Activated naive CD4-positive, alpha-beta T cell treated with anti-CD3 and anti-CD28 coated beads, Interleukin-2, amount 50 U/mL, for 72 hours (primary cell): Measurements from ENCODE around the gene PRRG4. TPM values are rescaled to one million over a fixed set of nuclear protein-coding genes. Genes with fewer than 3 reads are reported as not detected.
"Not testable (repeated sequence)": the region's sequence is repeated elsewhere in the genome, so short reads cannot be mapped to it uniquely, and the experiment has no call there.

Experiments
- ATAC-seq, 2 donors: fragments of 150-1000 bp; cut with Tn5 transposase; 2 replicates each; pipeline ENCODE4 v1.10.0; 2021; ENCODE audit warnings: mild to moderate bottlenecking in 2 of 2, moderate library complexity in 2 of 2
- DNase-seq, 2 donors: peaks; one replicate each; pipeline ENCODE4 v3.0.0; 2021 to 2022; ENCODE audit warnings: low spot score in 2 of 2
- H3K27ac Mint-ChIP-seq, 2 donors: one replicate each; pipeline ENCODE4 v1.8.0; 2022; ENCODE audit warnings: mild to moderate bottlenecking in 2 of 2, mixed read lengths in 2 of 2
- H3K36me3 Mint-ChIP-seq, 2 donors: one replicate each; pipeline ENCODE4 v1.8.0; 2022; ENCODE audit warnings: mixed read lengths in 2 of 2
- H3K9me3 Mint-ChIP-seq, 2 donors: one replicate each; pipeline ENCODE4 v1.8.0; 2022; ENCODE audit warnings: mixed read lengths in 2 of 2
- total RNA-seq, 2 donors: library from RNA; stranded (reverse); gene quantifications; one replicate each; pipeline ENCODE4 v1.2.3, GENCODE V29; 2022

The PRRG4 gene
- total RNA-seq, 2 donors from 2014 or later, result 0.32 to 0.39 TPM

- DNase-seq (no peak), ATAC-seq (no peak)
- peaks cover 0 to 7% of the 10 kb centered on the region in 2 donors for H3K36me3 Mint-ChIP-seq
- H3K27ac Mint-ChIP-seq, result no peak overlapping the region
- no peaks in the 10 kb centered on the region for H3K9me3 Mint-ChIP-seq
Measured at GRCh38 chr11:32821917-32822560, 7.7 kb upstream of the PRRG4 start.

GRCh38 chr11:32823617-32824016, 6.1 kb upstream of the PRRG4 start:
- H3K36me3 Mint-ChIP-seq, H3K27ac Mint-ChIP-seq, DNase-seq, ATAC-seq, H3K9me3 Mint-ChIP-seq: not testable (repeated sequence)

DNA sequence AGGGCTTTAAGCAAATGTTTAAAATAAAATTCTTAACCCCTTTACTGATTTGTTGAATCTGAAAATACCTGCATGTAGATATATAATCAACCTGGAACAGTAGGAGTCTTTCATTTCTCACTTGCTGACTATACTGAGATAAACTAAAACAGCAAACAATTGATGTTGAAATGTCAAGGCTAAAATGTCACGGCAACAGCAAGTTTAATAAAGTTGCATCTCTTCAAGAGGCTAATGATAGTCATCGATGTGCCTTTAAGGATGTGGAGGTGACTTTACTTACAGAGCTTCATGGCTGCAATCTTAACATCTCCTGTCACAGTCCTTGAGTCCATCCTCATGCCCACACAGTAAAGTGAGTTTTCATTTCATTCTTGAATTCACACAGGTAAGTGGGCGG, 3.6 kb upstream of the PRRG4 start:
- Mint-ChIP-seq H3K36me3 (peaks cover 0 to 7% of the 10 kb centered on the region in 2 donors), H3K9me3 (no peaks in the 10 kb centered on the region), H3K27ac (no peak overlapping the region)
- no peak for DNase-seq
- no peak for ATAC-seq

DNA sequence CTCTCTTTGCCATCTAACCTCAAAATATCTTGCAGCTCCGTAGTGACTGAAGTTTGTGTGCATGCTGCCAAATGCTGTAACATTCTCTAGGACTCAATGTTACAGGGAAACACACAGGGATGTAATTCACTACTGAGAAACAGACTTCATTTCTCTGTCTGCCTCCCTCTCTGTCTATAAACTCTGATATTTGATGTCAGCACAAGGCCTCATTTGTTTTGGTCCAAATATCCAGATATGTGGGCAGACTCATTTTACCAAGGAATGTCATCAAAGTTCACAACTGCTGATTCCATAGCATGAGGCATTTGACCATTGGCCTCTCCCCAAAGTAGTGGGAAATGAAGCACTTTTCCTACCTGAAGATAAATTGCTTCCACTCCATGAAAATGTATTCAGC, 2.5 kb upstream of the PRRG4 start:
- DNase-seq (no peak), ATAC-seq (no peak)
- Mint-ChIP-seq H3K9me3 (no peaks in the 10 kb centered on the region), H3K36me3 (peaks cover 0 to 7% of the 10 kb centered on the region in 2 donors), H3K27ac (no peak overlapping the region)

DNA sequence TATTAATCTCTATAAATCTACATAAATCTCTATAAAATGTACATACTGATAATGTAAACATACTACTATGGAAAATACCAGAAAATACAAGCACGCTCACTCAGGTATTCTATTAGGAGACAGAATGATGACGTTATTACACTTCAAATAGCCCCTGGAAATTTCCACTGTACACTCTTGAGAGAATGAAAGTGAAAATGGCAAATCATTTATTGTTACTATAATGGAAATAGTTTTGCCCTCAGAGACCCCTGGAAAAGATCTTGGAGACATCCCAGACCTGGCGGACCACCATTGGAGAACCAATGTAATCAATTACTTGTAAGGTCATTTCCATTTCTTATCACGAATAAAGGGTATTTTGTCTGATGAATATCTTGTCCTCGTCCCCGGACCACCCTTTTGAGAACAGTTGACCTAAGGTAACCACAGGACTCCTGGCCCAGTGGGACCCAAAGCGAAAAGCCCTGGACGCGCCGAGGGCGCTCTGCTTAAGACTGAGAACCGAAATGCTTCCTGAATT, 509 bp upstream of the PRRG4 start:
- no peak for DNase-seq
- peak; percentile 49 to 51 for ATAC-seq
- H3K9me3 Mint-ChIP-seq, result no peaks in the 10 kb centered on the region
- H3K27ac Mint-ChIP-seq, result peak overlapping the region; percentile 74 to 91
- H3K36me3 Mint-ChIP-seq, result no peaks in the 10 kb centered on the region

DNA sequence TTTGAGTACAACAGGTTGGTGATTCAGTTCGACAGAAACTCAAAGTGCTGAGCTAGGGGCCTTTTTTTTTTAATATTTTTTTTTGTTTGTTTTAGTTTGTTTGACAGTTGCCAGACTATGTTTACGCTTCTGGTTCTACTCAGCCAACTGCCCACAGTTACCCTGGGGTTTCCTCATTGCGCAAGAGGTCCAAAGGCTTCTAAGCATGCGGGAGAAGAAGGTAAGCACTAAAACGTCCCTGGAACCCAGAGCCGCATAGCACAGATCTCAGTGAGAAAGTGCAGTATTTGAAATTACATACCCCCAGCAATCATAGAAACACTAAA, 649 bp downstream of the PRRG4 start:
- ATAC-seq (no peak), DNase-seq (no peak)
- H3K9me3 Mint-ChIP-seq, result no peaks in the 10 kb centered on the region
- H3K36me3 Mint-ChIP-seq, result no peaks in the 10 kb centered on the region
- H3K27ac Mint-ChIP-seq, result no peak overlapping the region

DNA sequence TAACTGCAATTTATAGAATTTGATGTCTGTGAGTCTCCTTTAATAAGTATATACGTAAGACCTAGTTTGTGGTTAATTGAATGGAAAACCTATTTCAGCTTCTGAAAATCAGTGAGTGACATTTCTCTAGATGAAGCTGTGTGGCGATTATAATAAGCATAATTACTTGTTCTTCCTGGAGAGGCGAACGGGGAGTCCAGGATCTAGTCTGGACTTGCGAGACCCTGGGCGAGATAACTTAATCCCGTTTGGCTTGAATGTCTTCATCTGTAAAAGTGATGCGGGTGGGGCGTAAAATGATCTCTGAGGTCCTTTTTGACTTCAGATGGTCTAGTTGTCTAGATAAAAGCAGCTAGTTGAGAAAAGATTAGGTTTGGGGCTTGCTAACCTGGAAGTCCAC, 1.1 kb downstream of the PRRG4 start:
- Mint-ChIP-seq H3K9me3 (no peaks in the 10 kb centered on the region), H3K36me3 (no peaks in the 10 kb centered on the region), H3K27ac (no peak overlapping the region)
- ATAC-seq (no peak), DNase-seq (no peak)

DNA sequence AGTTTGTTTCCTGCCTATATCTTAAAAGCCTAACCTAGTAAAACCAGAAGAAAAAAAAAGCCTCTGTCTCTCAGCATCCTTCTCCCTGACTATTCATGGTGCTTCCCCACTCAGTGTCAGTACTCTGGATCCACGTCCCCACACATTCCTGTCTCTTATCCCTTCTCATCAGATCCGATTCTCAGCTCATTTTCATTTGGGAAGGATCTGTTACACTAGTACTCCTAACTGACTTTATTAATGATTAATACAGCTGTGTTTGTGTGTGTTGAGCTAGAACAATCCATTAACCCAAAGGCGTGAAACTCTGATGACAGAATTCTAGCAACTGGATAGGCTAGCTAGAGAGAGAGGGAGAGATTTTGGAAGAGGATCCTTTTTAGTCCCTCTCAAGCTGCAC, 1.5 kb downstream of the PRRG4 start:
- Mint-ChIP-seq H3K27ac (no peak overlapping the region), H3K36me3 (no peaks in the 10 kb centered on the region), H3K9me3 (no peaks in the 10 kb centered on the region)
- no peak for ATAC-seq
- no peak for DNase-seq

DNA sequence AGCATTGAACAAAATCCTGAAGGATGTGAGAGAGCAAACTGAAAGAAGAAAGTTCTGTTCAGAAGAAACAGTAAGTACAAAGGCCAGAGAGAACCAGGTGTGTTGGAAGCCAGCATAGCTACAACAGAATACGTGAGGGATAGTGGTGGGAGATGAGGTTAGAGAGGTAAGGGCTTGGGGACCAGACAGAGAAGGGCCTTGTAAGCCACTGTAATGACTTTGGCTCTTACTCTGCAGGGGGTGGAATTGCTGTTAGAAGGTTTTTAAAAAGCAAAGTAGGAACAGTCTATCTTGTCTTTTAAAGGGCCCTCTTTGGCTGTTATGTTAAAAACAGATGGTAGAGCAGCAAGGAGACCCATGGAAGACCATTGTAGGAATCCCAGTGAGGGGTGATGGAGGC, 4.2 kb downstream of the PRRG4 start:
- H3K36me3 Mint-ChIP-seq, result no peaks in the 10 kb centered on the region
- DNase-seq (no peak), ATAC-seq (no peak)
- no peaks in the 10 kb centered on the region for H3K9me3 Mint-ChIP-seq
- H3K27ac Mint-ChIP-seq, result no peak overlapping the region

DNA sequence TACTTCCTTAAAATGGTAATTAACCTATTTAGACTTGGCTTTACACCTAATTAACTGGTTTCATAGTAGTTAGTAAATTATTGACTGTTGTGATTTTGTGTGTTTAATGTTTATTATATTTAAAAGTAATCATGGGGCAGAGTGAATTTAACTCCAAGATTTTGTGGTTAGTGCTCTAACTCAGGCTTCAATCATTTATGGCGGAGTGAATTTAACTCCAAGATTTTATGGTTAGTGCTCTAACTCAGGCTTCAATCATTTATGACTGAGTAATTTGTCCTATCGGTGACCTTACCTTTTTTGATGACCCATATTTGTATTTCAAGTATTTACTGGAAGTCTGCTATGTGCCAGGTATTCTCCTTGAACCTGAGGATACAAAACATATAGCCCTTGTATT, 7.2 kb downstream of the PRRG4 start:
- no peak overlapping the region for H3K27ac Mint-ChIP-seq
- H3K9me3 Mint-ChIP-seq, result no peaks in the 10 kb centered on the region
- no peaks in the 10 kb centered on the region for H3K36me3 Mint-ChIP-seq
- DNase-seq (no peak), ATAC-seq (no peak)

DNA sequence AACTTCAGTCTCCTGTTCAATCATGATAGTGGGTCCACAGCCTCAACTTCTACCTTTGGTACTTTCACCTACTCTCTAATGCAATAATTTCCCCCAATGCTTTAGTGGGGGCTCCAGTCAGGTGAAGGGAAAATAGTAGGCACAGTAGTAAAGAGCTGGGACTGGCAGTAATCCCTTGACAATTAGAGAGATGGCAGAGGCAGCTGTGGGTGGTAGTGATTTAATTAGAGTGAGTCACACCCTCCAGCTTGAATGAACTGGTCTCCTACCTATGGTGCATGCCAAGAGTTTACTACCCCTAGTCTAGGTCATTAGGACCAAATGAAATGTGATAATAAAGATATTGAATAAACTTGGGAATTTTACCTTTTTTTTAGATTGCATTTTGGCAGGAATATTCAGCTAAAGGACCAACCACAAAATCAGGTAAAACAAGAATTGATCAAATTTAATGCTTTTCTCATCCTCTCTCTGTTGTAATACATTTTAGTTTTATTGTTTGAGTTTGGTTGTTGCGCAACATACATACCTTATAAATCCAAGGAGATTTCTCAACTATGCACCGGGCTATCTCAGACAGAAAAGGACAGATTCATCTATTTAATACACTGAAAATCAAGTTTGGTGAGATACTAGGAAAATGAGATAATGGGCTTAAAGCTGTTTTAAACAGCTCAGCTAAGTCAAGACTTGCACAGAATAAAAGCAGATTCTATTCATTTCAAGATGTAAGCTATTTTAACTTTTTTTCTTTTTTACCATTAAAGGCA, 9.0 kb downstream of the PRRG4 start:
- H3K9me3 Mint-ChIP-seq, result no peaks in the 10 kb centered on the region
- H3K27ac Mint-ChIP-seq, result no peak overlapping the region
- no peaks in the 10 kb centered on the region for H3K36me3 Mint-ChIP-seq
- DNase-seq (no peak), ATAC-seq (peak in 1 of 2 donors; percentile 41)

DNA sequence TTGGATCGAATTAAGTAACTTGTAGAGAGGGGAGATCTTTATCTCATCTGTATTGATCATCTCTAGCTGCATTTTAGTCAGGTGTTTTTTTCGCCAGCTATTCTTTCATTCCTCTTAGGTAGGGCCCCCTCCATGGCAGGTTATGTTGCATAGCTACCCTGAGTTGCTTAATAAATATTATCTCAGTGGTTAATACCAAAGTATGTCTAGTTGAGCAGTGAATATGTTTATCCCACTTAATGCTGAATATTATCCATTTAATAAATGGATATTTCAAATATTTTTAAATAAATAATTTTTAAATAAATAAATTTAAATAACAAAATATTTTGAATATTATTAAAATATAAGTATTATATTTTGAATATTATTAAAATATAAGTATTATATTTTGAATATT, 9.6 kb downstream of the PRRG4 start:
- no peaks in the 10 kb centered on the region for H3K36me3 Mint-ChIP-seq
- DNase-seq, result no peak
- ATAC-seq, result no peak
- no peak overlapping the region for H3K27ac Mint-ChIP-seq
- no peaks in the 10 kb centered on the region for H3K9me3 Mint-ChIP-seq

GRCh38 chr11:32840587-32840986, 10.9 kb downstream of the PRRG4 start:
- ATAC-seq, result no peak
- Mint-ChIP-seq H3K36me3 (no peaks in the 10 kb centered on the region), H3K27ac (no peak overlapping the region), H3K9me3 (no peaks in the 10 kb centered on the region)
- DNase-seq, result no peak

GRCh38 chr11:32843544-32843943, 13.8 kb downstream of the PRRG4 start:
- no peak for DNase-seq
- Mint-ChIP-seq H3K36me3 (no peaks in the 10 kb centered on the region), H3K27ac (no peak overlapping the region), H3K9me3 (no peaks in the 10 kb centered on the region)
- no peak for ATAC-seq

DNA sequence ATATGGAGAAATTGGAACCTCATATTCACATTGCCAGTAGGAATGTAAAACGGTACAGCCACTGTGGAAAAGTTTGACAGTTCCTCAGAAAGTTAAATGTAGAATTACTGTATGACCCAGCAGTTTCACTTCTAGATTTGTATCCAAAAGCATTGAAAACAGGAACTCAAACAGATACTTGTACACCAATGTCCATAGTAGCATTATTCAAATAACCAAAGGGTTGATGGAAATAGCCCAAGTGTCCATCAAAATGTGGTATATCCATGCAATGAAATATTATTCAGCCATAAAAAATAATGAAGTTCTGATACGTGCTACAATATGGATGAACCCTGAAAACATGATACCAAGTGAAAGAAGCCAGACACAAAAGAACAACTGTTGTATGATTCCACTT, 17.8 kb downstream of the PRRG4 start:
- Mint-ChIP-seq H3K9me3 (peaks cover 0 to 3% of the 10 kb centered on the region in 2 donors), H3K36me3 (no peaks in the 10 kb centered on the region), H3K27ac (no peak overlapping the region)
- ATAC-seq (no peak), DNase-seq (no peak)

DNA sequence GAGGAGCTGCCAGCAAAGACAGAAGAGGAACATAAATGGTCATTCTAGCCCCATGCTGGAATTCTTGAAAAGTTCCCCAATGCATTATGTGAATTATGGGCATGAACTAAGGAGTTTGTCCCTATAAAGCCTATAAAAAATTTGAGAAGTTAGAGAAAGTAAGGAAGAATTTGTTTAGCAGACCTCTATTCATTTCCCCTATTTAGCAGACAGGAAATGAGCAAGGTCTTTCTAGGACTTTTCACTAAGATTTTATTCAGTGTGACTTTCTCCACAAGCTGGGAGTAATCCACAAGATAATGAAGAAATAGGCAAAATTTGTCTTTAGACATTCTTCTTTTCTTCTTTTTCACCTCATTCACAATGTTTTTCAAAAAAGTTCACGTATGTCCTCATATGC, 20.0 kb downstream of the PRRG4 start:
- ATAC-seq (no peak), DNase-seq (no peak)
- H3K36me3 Mint-ChIP-seq, result no peaks in the 10 kb centered on the region
- H3K27ac Mint-ChIP-seq, result peak overlapping the region in 1 of 2 donors; percentile 6
- H3K9me3 Mint-ChIP-seq, result peaks cover 0 to 3% of the 10 kb centered on the region in 2 donors

DNA sequence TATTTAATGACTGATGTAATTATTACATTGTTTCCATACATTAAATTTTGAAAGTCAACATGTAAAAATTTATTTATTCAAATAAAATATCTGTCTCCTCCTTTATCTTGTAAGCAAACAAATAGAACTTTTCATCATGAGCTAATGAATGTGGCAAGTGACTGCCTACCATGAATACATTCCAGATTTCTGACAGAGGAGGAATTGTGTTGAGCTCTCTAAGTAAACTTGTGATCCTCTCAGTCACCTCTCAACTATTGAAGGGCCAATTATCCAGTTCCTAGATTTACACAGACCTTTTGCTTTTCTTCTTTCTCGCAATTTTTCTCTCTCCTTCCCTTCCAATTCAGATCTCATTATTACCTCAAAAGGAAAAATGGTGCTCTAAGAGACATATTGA, 21.5 kb downstream of the PRRG4 start:
- H3K36me3 Mint-ChIP-seq, result no peaks in the 10 kb centered on the region
- no peak for DNase-seq
- no peak overlapping the region for H3K27ac Mint-ChIP-seq
- no peak for ATAC-seq
- peaks cover 0 to 3% of the 10 kb centered on the region in 2 donors for H3K9me3 Mint-ChIP-seq

- DNase-seq (no peak), ATAC-seq (no peak)
- Mint-ChIP-seq H3K9me3 (peaks cover 0 to 3% of the 10 kb centered on the region in 2 donors), H3K27ac (no peak overlapping the region), H3K36me3 (no peaks in the 10 kb centered on the region)
Measured at GRCh38 chr11:32852207-32852606, 22.5 kb downstream of the PRRG4 start.
